Stimulated activated CD4-positive, alpha-beta T cell treated with anti-CD3 and anti-CD28 coated beads, Interleukin-12 subunit alpha, Interleukin-12 subunit beta, amount 100 ng/mL, for 4 hours (primary cell): ENCODE results near the gene CTRB2.
"Not testable (repeated sequence)": the region's sequence is repeated elsewhere in the genome, so short reads cannot be mapped to it uniquely, and the experiment has no call there.

Source experiments
- DNase-seq: peaks from one replicate; pipeline ENCODE4 v3.0.0-alpha.2; 2020

The CTRB2 gene

DNA sequence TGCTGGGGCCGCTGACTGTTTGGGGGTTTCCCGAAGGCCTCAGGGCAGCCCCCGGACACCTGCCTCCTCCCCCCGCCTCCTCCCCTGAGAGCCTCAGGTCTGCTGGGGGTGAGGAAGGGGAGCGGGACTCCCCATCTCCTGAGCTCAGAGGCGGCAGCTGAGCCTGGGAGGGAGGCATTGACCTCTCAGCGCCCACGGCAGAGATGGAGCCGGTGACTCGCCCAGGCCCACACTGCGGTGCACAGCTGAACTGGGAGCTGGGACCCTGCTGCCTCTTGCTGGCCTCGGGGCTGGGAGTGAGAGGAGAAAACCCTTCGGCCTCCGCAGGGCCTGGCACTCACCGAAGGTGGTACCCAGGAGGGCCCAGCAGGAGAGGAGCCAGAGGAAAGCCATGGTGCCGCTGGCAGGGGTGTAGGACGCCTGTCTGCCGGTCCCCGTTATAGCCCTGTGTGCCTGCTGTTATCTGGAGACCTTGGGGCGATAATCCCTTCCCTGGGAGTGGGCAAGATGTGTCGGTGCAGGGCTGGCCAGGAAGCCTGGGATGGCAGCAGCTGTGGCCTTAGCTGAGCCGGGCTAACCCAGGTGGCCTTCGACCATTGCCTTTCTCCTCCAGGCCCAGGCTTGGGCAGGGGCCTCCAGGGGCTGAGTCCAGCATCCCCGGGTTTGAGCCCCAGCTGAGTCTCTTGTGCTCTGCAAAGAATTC lies at the start of gene CTRB2:
CTRB2 (minus strand) TSS at position 413 of the 703 bp plus-strand sequence; CDS start at position 393, 20 bp downstream.
- no peak for DNase-seq

DNA sequence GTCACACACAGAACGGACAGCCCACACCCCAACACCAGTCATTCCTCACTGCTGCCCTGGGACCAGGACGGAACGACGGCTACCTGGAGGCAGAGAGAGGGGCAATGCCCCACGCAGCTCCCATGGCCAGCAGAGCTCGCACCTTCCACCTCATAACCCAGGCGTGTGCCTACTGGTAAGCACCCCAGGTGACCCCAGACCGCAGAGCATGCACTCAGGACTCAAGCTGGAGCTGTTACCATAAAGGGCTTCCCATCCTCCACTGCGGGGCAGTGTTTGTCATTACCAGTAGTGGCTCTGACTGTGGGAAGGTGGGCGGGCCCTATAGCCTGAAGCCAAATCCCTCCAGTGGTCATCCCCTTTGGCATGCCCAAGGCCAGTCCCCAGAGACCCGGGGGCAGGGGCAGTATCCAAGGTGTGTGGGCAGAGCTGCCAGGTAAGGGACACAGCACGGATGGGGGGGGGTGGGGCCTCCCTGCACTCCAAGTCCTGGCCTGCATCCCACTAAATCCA lies 49.2 kb upstream of the CTRB2 start:
- DNase-seq: no peak

- no peak for DNase-seq
These were observed 47.4 kb upstream of the CTRB2 start for GRCh38 chr16:75254359-75254837.

GRCh38 chr16:75252946-75253911 lies 46.3 kb upstream of the CTRB2 start:
- no peak for DNase-seq

DNA sequence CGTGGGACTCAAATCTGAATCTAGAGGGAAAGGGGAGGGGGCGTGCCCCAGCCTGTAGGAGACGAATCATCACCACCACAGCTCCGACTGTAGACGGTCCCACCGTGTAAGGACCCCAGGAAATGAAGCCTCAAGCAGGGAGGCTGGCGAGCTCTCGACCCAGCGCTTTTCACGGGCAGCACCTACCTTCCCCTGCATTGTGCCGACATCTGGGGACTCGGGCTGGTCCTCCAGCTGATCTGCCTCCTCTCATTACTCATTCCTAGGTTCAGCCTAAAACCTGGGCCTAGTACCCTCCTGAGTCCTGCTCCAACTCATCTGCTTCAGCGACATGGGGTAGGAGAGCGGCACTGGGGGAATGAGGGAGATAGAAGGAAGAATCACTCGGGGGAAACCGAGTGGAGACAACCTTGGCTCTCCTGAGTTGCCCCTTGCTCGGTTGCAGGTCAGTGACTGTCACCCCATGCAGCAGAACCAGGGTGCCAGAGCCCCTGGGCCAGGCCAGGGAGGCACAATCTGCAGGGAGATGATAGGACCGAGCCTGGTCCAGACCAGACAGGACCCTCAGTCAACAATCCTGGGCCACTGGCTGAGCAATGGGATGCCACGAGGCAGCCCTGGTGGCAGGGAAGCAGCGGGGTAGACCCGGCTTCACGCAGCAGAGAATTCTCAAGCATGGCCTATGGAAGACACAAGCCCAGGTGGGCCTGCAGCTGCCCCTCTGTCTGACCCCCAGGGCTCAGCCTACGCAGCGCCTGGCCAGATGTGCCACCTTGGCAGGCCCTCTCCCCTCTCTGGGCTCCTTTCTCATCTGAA lies 45.3 kb upstream of the CTRB2 start:
- DNase-seq: no peak

- DNase-seq: peak; percentile 30
These were observed 44.5 kb upstream of the CTRB2 start, which contains the start of gene BCAR1 for GRCh38 chr16:75251280-75252048. TSS of gene BCAR1 (minus strand) at chr16:75251624. CDS start at chr16:75251482, 142 bp downstream.

- no peak for DNase-seq
These were observed 43.9 kb upstream of the CTRB2 start for GRCh38 chr16:75250809-75251279.

DNA sequence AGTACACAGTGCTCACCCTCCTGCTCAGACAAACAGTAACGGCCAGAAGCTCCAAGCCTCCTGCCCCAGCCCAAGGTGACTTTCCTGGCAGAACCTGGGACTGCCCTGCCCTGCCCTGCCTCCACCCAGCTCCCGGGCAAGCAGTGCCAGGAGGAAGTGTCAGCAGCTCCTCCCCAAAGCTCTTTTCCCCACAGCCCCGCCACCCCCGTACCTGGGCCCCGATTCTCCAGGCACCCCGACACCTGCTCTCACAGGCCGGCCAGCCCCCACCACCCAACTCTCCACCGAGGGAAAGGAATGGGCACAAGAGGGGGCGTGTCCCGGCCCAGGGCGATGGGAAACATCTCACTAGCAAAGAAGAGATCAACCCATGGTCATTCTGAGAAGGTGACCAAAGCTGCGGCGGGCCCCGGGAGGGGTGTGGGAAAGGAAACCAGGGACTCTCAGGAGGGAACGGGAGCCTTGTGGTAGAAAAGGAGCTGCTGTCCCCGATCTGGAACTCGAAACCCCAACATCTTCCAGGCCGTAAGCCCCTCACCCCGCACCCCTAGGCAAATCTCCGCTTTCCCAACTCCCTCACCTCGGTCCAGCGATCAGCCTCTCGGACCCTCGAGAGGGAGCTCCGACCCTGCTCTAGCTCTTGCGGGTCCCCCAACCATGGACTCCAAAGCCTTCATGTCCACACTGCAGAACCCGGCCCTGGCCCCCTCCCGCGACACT lies 43.3 kb upstream of the CTRB2 start:
- DNase-seq: no peak

DNA sequence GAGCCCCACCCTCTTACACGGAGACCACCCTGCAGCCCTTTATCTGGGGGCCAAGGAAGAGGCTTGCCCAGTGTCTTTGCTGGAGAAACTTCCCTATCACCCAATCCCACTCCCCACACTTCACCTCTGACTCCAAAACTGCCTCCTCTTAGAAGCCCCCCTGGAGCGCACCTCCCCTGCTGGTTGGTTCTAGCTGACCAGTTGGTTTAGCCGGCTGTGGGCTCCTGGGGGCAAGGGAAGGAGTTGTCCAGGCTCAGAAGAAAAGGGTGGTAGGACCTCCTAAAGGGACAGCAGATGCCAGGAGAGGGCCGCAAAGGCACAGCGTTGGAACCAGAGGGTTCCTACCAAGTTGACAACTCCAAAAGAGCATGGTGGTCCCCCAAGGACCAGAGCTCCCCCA lies 42.5 kb upstream of the CTRB2 start:
- DNase-seq: no peak

GRCh38 chr16:75248536-75249380 lies 41.8 kb upstream of the CTRB2 start:
- no peak for DNase-seq

DNA sequence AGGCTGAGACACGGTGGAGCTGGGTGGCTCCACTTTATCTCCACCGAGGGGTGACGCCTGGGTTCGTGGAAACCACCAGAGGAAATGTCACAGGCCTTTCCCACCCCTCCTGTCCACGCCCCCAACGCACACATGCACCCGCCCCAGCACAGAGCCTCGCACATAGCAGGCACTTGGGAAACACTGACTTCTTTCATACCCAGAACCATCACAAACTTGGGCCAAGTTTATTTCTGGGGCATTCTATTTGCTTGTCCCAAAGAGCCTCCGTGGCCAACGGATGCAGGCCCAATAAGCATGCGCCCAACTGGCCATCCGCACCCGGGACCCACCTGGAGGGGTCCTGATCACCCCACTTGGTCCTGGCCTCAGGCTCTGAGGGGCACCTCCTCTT lies 41.2 kb upstream of the CTRB2 start:
- no peak for DNase-seq

GRCh38 chr16:75247249-75247648 lies 40.3 kb upstream of the CTRB2 start:
- DNase-seq: no peak

GRCh38 chr16:75246504-75247205 lies 39.7 kb upstream of the CTRB2 start:
- DNase-seq: no peak

DNA sequence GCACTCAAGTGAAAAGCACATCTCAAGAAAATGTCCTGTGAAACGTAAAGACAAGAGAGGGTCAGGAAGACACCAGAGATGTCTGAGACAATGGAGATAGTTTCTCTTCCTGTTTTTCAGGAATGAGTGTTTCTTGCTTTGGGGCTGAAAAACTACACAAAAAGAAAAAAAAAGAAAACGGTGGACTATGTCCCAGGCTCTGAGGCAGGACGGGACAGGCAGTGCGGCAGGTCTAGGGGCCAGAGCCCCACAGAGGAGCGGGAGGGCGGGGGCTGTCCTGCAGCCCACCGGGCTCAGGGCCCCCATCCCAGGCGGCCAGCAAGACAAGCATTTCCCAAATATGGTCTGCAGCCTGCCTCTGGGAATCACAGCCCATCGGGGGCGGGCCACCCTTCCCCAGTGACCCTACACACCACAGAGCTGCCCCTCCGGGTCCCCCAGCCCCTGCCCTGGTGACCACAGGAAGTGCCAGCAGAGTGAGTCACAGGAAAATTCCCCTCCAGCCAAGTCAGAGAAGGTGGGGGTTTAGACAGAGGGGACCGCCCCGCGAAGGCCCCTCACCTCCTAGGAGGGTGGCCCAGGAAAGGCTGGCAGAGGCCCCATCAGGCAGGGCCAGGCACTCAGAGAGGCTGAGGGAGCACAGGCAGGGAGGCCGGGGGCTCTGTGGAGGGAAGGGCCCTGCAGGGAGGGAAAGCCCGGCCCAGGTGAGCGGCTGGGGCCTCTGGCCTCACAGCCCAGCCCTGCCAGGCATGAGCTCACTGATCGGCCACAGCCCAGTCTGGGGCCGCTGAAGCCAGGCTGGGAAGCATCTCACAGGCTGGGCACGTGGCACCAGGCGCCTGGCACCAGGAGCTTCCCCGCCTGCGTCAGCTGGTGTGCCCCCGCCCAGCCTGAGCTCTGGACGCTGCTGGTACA lies 38.1 kb upstream of the CTRB2 start:
- DNase-seq: no peak

DNA sequence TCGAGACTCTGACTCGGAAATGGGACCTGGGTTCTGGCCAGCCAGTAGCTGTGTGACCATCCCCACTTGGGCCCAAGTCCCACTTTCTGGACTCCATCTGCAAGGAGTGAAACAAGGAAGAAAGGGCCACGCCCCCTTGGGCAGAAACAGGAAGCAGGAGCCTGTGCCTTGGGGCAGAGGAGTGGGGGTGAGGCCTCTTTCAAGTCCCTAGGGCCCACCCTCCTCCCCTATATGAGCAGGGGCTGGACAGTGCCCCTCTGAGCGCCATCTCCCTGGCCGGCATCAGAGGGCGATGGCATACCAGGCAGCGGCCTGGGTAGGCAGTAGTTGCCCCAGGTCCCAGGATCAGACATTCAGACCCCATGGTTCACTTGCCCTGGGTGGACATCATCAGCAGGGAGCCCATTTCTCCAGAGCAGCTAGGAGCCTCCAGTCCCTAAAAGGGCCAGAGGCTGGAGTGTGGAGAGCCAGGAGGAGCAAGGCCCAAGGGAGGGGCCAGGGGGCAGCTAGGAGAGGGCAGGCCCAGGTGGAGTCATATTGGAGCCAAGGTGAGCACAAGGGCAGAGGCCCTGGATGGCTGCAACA lies 37.4 kb upstream of the CTRB2 start:
- no peak for DNase-seq

DNA sequence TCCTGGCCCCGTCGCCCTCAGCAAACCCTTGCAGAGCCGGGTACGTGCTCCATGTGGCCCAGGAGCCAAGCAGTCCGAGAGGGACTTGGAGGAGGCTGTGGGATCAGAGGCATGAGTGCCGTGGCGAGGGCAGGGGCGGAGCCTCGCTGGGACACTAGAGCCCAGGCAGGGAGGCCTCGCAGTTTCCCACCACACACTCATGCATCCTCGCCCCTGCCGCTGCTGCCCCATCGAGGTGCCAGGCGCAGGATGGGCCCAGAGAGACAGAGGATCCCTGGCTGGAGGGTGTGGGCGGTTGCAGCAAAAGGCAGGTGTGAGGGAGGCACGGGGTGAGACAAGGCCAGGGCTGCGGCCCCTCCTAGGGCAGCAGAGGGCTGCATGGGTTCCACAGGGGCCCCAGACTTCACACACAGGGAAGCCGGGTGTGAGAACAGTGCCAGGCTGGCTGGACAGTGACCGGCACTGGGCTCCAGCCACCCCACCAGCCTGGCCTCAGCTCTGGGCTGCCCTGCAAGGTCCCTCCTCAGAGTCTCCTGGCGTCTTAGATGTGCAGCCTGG lies 36.8 kb upstream of the CTRB2 start:
- DNase-seq: no peak

DNA sequence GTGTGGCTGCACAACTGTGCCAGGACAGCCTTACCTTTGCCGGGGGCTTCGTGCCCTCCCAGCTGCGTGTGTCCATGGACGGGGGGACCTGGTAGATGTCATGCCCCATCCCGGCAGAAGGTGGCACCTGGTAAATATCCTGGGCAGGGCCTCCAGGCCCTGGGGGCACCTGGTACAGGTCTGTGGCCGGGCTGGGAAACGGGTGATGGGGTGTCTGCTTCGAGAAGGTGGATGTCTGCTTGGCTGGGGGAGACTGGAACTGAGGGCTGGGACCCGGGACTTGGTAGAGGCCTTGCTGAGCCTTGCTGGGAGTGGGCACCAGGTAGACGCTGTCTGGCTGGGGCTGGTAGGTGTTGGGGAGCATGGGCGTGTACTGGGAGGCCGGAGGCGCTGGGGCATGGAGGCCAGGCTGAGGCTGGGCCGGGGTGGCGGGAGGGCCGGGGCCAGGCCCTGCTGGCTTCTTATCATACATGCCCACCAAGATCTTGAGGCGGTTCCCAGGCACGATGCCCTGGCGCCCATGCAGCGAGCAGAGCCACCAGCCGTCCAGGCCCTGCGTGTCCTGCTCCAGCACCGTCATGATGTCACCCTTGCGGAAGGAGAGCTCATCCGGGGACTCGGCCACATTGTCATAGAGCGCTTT lies 35.6 kb upstream of the CTRB2 start:
- not testable (repeated sequence) for DNase-seq
